ACC112 (cell line): ENCODE measurements around the gene RNF215.

ENCODE experiments used
- H2AFZ ChIP-seq: fragments of 200-600 bp; sonication (generic); one replicate; pipeline ENCODE4 v1.6.0; 2017; ENCODE audit warnings: antibody characterized with exemption, low read length; ENCODE audit not compliant: unreplicated experiment
- H3K27ac ChIP-seq: fragments of 200-600 bp; sonication (generic); 2 replicates; pipeline ENCODE4 v1.5.1; 2014; ENCODE audit warnings: low read depth, mild to moderate bottlenecking, antibody characterized with exemption, low read length, moderate library complexity
- H3K27me3 ChIP-seq: fragments of 200-600 bp; sonication (generic); 2 replicates; pipeline ENCODE4 v1.6.1; 2014; ENCODE audit warnings: mild to moderate bottlenecking, antibody characterized with exemption, low read length, moderate library complexity, mixed read lengths; ENCODE audit not compliant: insufficient read depth
- H3K36me3 ChIP-seq: fragments of 200-600 bp; sonication (generic); 2 replicates; pipeline ENCODE4 v1.6.1; 2016; ENCODE audit warnings: mild to moderate bottlenecking, antibody characterized with exemption, low read length, moderate library complexity, mixed read lengths; ENCODE audit not compliant: insufficient read depth
- H3K4me1 ChIP-seq: fragments of 200-600 bp; sonication (generic); one replicate; pipeline ENCODE4 v1.6.1; 2016; ENCODE audit warnings: low read length, mixed read lengths; ENCODE audit not compliant: insufficient read depth, unreplicated experiment, control insufficient read depth
- H3K4me3 ChIP-seq: fragments of 200-600 bp; sonication (generic); 2 replicates; pipeline ENCODE4 v1.5.1; 2014; ENCODE audit warnings: mild to moderate bottlenecking, low read depth, low read length
- H3K79me2 ChIP-seq: fragments of 200-600 bp; sonication (generic); one replicate; pipeline ENCODE4 v1.6.0; 2016; ENCODE audit warnings: low read length; ENCODE audit not compliant: control insufficient read depth, unreplicated experiment, insufficient read depth

Gene RNF215

GRCh38 chr22:30426388-30427353 lies 39.5 kb upstream of the RNF215 start:
- Histone ChIP-seq H2AFZ (no peak overlapping the region), H3K27me3 (no peaks in the 10 kb centered on the region), H3K79me2 (peaks cover 6% of the 10 kb centered on the region), H3K4me1 (peaks cover 31% of the 10 kb centered on the region), H3K36me3 (peaks cover 10% of the 10 kb centered on the region; the same call in 1 of the 2 replicates), H3K27ac (peak overlapping the region; percentile 100), H3K4me3 (peak overlapping the region; percentile 79)

- Histone ChIP-seq H2AFZ (peak within 1 kb of the TSS; percentile 4), H3K36me3 (peaks cover 10% of the 10 kb centered on the region; the same call in 1 of the 2 replicates), H3K79me2 (peaks cover 6% of the 10 kb centered on the region), H3K27ac (peak within 1 kb of the TSS; percentile 100), H3K4me1 (peaks cover 39% of the 10 kb centered on the region), H3K4me3 (peak within 1 kb of the TSS; percentile 79), H3K27me3 (no peaks in the 10 kb centered on the region)
Observed at GRCh38 chr22:30425616-30426387, 38.6 kb upstream of the RNF215 start, which contains the start of gene MTFP1. MTFP1 (plus strand) TSS chr22:30425768; CDS start chr22:30425880, 112 bp downstream.

- Histone ChIP-seq H3K79me2 (peaks cover 6% of the 10 kb centered on the region), H3K27ac (peak overlapping the region; percentile 100), H3K4me1 (peaks cover 45% of the 10 kb centered on the region), H3K4me3 (peak overlapping the region; percentile 79), H2AFZ (no peak overlapping the region), H3K36me3 (peaks cover 10% of the 10 kb centered on the region; the same call in 1 of the 2 replicates), H3K27me3 (no peaks in the 10 kb centered on the region)
Observed at GRCh38 chr22:30425327-30425615, 38.1 kb upstream of the RNF215 start.

GRCh38 chr22:30424534-30425326 lies 37.5 kb upstream of the RNF215 start:
- peak overlapping the region; percentile 79 for H3K4me3 ChIP-seq
- H3K27me3 ChIP-seq: no peaks in the 10 kb centered on the region
- H3K4me1 ChIP-seq: peaks cover 50% of the 10 kb centered on the region
- H2AFZ ChIP-seq: peak overlapping the region; percentile 4
- H3K79me2 ChIP-seq: peaks cover 6% of the 10 kb centered on the region
- peaks cover 10% of the 10 kb centered on the region; the same call in 1 of the 2 replicates for H3K36me3 ChIP-seq
- peak overlapping the region; percentile 100 for H3K27ac ChIP-seq

GRCh38 chr22:30423959-30424533 lies 36.8 kb upstream of the RNF215 start:
- peaks cover 10% of the 10 kb centered on the region; the same call in 1 of the 2 replicates for H3K36me3 ChIP-seq
- H3K27ac ChIP-seq: peak overlapping the region; percentile 100
- H3K27me3 ChIP-seq: no peaks in the 10 kb centered on the region
- H3K4me3 ChIP-seq: peak overlapping the region; percentile 79
- peaks cover 55% of the 10 kb centered on the region for H3K4me1 ChIP-seq
- H3K79me2 ChIP-seq: peaks cover 6% of the 10 kb centered on the region
- H2AFZ ChIP-seq: no peak overlapping the region

GRCh38 chr22:30423301-30423958 lies 36.2 kb upstream of the RNF215 start:
- peaks cover 10% of the 10 kb centered on the region; the same call in 1 of the 2 replicates for H3K36me3 ChIP-seq
- peak overlapping the region; percentile 100 for H3K27ac ChIP-seq
- H2AFZ ChIP-seq: no peak overlapping the region
- peak overlapping the region; percentile 76 for H3K4me3 ChIP-seq
- peaks cover 57% of the 10 kb centered on the region for H3K4me1 ChIP-seq
- no peaks in the 10 kb centered on the region for H3K27me3 ChIP-seq
- H3K79me2 ChIP-seq: peaks cover 6% of the 10 kb centered on the region

- Histone ChIP-seq H3K27me3 (no peaks in the 10 kb centered on the region), H3K27ac (peak overlapping the region; percentile 100), H3K36me3 (peaks cover 6% of the 10 kb centered on the region; the same call in 1 of the 2 replicates), H2AFZ (no peak overlapping the region), H3K4me1 (peaks cover 57% of the 10 kb centered on the region), H3K4me3 (peak overlapping the region; percentile 76), H3K79me2 (peaks cover 6% of the 10 kb centered on the region)
Observed at GRCh38 chr22:30422481-30423300, 35.5 kb upstream of the RNF215 start.

GRCh38 chr22:30421695-30422480 lies 34.7 kb upstream of the RNF215 start:
- Histone ChIP-seq H3K4me1 (peaks cover 52% of the 10 kb centered on the region), H3K36me3 (peaks cover 8% of the 10 kb centered on the region), H3K4me3 (peak overlapping the region; percentile 76), H3K79me2 (peaks cover 9% of the 10 kb centered on the region), H2AFZ (no peak overlapping the region), H3K27ac (peak overlapping the region; percentile 100), H3K27me3 (no peaks in the 10 kb centered on the region)
